Measurements from ENCODE around the gene FRMD4A.

The FRMD4A gene

GRCh38 chr10:13658264-13658663 is 672.5 kb downstream of the FRMD4A start:
- no peak for DNase-seq

GRCh38 chr10:13657101-13657680 is 673.5 kb downstream of the FRMD4A start:
- DNase-seq: no peak

DNA sequence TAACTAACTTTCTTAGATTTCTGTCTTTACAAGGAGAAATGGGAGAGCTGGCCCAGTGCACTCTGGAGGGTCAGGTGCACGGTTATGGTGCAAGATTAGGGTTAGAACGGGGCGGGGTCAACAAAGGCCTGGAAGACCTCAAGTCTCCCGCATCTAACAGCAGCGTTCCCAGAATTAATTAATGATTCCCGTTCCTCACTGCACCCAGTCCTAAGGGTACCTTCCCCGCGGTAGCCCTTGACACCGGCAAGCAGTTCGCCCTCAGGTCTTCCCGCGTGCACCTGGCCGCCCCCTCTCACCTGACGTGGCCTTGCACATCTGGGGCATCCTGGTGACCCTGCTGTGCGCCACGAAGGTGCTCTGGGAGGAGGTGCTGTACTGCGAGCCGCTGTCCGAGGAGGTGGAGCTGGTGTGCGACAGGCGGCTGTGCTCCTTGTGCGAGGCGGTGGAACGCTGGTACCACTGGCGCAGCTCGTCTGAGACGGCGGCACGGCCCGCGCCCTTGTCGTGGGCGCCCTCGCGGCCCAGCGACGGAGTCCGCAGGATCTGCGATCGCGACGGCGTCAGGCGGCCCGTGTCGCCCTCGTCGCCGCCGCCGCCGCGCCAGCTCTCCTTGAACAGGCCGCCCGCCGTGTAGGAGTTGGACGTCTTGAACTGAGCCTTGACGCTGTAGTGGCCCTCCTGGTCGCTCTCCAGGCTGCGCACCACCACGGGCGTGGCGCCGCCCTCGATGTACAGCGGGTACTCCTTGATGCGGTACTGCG is 674.2 kb downstream of the FRMD4A start:
- DNase-seq: no peak

DNA sequence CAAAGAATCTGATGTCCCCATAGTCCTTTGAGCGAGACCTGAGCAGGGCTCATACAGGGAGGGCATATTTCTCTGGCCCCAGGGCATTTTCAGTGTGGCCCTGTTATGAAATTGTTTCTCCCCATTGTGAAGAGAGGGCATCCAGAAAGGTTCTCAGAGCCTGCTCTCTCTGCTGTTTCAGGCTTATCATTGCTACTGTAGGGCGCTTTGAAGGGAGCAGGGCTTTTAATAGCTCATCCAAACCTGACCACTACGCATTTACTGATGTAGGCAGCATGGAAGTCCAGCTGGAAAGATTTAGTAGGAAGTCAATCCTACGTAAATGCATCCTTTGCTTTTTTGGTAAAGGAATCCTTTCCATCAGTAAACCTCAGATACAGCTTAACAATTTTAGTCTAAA is 675.9 kb downstream of the FRMD4A start:
- DNase-seq: no peak

- DNase-seq: no peak
Observed at GRCh38 chr10:13654118-13654830, 676.5 kb downstream of the FRMD4A start.

GRCh38 chr10:13652860-13653259 is 677.9 kb downstream of the FRMD4A start:
- no peak for DNase-seq

- DNase-seq: no peak
Observed at GRCh38 chr10:13651969-13652720, 678.6 kb downstream of the FRMD4A start.

DNA sequence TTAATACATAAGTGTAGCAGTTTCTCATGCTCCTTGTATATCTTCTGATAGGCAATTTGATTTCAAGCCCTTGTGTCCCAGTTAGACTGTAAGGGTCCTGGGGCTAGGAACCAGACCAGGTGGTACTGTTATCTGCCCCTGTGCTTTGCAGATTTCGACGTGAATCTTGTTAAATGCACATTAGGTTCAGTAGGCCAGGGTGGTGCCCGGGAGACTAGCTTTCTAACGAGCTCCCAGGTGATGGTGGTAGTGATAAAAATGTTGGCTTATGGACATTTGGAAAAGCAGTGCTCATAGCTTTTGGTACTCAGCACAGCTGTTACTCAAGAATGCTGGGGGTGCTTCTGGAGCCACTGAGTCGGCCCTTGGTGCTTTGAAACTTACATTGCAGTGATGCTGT is 679.8 kb downstream of the FRMD4A start:
- DNase-seq: no peak

GRCh38 chr10:13649844-13650520 is 680.7 kb downstream of the FRMD4A start:
- DNase-seq: no peak

DNA sequence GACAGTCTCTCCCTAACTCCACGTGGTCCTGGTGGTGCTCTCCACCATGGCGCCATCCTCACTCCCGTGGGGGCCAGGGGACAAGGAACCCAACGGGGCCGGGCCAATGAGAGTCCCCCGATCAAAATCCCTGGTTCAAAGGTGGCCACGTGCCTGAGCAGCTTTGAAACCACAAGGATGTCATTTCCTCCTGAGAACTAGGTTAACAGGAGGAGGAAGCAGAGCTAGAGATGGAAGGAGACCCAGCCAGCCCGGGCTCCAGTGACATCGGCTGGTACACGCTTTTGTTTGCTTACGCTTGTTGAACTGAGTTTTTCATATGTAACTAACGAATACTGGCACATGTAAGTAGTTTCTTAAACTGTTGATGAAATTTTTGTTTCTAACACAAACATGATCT is 682.3 kb downstream of the FRMD4A start:
- DNase-seq: no peak

DNA sequence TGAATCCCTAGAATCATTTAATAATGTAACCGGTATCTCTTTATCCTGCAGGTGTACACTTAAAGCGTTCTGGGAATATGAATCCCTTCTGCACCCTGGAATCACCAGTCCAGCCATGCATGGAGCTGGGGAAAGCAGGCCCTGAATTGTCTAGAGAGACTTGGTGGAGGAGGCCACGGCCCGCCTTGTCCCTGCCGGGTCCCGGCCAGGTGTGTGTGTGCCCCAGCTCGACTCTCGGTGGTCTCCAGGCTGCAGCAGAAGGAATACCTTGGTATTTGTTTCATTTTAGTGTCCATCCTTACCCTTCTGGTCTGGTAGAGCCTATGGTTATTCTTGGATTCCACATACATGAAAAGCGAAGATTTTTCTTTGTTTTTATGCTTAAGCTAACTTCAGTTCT is 685.9 kb downstream of the FRMD4A start:
- DNase-seq: no peak

GRCh38 chr10:13643016-13643415 is 687.7 kb downstream of the FRMD4A start:
- no peak for DNase-seq

DNA sequence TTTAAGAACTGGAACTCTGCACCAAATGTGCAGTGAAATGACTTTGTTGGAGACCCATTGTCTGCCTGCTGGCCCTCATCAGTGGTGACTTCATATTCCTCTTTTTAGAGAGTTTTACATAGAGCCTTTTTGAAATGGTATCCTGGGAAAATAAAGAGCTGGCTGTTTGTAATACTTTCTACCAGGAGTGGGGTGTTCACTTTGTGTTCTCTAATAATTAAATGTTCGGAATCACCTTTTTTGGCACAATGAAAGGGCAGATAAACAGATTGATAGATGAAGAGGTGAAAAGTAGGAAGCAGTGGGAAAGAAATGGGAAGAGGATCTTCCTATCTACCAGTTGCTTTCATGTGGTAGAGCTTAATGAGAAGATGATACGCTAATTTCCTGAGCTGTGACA is 688.4 kb downstream of the FRMD4A start:
- no peak for DNase-seq

DNA sequence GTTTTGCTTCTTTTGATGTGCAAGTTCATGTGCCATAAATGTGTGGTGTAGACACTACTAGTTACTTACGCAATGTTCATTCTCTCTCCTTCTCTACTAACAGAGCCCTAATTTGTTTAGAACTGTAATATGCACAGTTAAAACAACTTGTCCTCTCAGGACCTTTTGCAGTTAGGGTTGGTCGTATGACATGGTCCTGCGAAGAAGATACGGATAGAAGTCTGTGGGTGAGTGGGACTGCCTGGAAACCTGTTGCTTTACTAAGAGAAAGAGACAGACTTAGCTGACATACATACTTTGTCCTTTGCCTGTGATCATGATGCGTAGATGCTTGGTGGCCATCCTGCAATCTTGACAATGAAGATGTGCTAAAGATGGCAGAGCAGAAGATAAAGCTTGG is 692.8 kb downstream of the FRMD4A start:
- DNase-seq: no peak

- no peak for DNase-seq
Observed at GRCh38 chr10:13637303-13637856, 693.3 kb downstream of the FRMD4A start.

GRCh38 chr10:13636776-13637175 is 693.9 kb downstream of the FRMD4A start:
- DNase-seq: no peak

- no peak for DNase-seq
Observed at GRCh38 chr10:13634207-13634606, 696.5 kb downstream of the FRMD4A start.

GRCh38 chr10:13633689-13634088 is 697.0 kb downstream of the FRMD4A start:
- DNase-seq: no peak

- DNase-seq: no peak
Observed at GRCh38 chr10:13632884-13633440, 697.8 kb downstream of the FRMD4A start.

- DNase-seq: no peak
Observed at GRCh38 chr10:13632440-13632839, 698.3 kb downstream of the FRMD4A start.

GRCh38 chr10:13631594-13631993 is 699.1 kb downstream of the FRMD4A start:
- DNase-seq: no peak

DNA sequence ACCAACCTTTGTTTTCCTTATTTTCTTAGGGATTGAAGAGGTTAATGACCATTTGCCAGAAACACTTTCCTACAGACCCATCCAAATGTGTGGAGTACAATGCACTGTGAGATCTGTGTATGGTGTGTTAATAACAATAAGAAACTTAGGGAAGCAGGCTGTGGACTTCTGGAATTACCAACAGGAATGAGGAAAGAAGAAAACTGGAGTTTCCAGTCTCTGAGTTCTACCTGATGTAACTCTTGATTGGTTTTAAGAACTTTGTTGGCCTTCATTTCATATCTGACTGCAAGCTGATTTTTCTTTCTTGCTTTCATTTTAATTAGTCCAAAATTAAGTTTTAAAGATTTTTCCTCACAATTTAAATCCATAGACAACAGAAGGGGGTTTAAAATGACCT is 700.5 kb downstream of the FRMD4A start:
- no peak for DNase-seq

Measured in activated T-cell treated with anti-CD3 and anti-CD28 coated beads, Interleukin-2, amount 50 U/mL, for 1 hour (primary cell).